GM21528 (cell line): ENCODE data around the gene PNPLA8.
"Not testable (repeated sequence)": the region's sequence is repeated elsewhere in the genome, so short reads cannot be mapped to it uniquely, and the experiment has no call there.

Experiments used
- ATAC-seq: cut with Tn5 transposase; IDR thresholded peaks from one replicate; pipeline ENCODE4 v1.9.1; 2021; ENCODE audit warnings: mild to moderate bottlenecking, moderate library complexity; ENCODE audit not compliant: unreplicated experiment, low FRiP score

Gene PNPLA8

DNA sequence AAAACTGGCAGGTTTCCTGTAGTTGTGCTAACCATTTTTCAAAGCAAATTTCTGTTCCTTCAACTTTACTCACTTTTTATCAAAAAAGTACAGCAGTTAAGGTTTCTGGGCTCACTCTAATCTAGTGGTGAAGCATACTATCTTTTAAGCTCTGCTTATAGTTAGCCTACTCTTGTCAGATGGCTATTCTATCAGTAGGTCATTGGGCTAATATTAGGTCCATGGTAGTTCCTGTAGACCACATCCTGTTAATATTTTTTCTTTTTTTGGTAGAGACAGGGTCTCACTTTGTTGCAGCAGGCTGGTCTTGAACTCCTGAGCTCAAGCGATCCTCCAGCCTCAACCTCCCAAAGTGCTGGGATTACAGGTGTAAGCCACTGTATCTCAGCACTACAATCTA is 41.8 kb downstream of the PNPLA8 start:
- ATAC-seq, result no peak

DNA sequence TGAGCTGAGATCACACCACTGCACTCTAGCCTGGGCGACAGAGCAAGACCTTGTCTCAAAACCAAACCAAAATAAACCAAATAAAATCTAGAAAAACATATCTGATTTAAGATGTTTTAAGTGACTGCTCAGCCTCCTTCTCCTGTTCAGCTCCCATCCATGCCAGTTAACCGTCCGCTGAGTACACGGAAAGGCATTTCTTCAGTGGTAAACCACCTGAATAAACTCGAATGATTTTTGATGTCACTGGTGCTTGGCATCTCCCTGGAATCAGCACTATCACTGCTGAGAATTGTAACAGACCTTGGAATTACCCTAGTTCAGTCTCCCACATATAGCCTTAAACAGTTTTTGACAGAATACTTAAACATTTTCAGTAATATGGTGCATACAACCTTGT is 45.6 kb downstream of the PNPLA8 start:
- no peak for ATAC-seq

DNA sequence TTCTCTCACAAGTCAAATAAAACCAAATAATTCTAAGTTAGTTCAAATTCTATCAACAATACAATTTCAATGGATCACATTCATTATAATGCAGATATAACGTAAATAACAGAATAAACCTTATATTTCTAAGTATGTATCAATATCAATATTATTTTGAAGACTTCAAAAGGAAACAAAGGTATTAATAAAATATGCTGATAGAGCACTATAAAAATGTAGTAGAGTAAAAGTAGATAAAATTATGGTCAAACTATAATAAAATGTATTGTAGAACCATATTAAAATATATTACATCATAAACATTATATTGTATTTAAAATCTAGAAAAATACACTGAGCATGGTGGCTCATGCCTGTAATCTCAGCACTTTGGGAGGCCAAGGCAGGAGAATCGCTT is 46.2 kb downstream of the PNPLA8 start:
- no peak for ATAC-seq

DNA sequence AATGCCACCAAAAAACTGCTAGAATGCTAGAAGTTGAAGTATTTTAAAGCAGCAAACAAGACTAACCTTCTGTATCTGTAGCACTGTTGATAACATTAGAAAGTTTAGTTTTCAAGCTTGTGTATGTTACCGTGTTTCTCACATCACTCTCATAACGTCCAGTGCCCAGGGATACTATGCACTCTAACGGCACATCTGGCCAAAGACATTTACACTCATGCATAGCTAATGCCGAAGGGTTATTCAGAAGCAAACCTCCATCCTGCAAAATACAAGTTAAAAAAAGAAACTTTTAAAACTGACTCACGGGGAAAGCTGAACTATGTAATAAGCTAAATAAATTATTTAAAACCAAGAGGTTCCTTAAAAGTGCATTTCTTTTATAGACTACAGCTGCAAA is 46.8 kb downstream of the PNPLA8 start:
- no peak for ATAC-seq

DNA sequence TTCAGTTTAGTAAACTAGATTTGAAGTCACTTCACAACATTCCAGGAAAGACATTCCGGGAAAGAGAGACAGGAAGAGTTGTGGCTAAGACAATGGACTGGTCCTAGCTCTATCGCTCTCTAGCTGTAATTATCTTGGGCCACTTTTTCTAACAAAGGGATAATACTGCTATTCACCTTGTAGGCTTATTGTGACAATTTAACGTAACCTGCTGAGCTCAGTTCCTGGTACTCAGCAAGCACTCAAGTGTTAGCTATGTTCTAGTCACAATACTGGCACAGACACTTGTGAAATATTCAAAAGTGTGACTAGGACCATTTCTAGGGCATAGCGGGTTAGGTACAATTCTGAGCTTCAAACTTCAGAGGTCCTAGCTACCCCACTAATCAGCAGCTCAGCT is 57.7 kb downstream of the PNPLA8 start:
- ATAC-seq, result no peak

DNA sequence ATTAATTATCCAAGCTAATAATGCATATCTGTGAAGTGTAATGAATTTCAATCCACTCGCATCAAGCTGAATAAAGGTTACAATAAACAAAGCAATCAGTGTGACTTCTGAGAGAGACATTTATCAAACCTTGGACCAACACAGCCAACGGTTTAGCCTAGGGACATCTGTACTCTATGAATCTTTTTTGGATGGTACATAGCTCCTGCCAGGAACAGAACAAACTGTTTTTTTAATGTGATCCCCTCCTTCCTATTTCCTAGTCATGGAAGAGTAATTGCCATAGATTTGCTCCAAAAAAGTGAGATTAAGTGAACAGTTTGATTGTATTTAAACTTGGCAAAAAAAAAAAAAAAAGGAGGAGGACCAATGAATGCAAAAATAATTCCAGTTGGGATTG is 58.5 kb downstream of the PNPLA8 start:
- no peak for ATAC-seq

DNA sequence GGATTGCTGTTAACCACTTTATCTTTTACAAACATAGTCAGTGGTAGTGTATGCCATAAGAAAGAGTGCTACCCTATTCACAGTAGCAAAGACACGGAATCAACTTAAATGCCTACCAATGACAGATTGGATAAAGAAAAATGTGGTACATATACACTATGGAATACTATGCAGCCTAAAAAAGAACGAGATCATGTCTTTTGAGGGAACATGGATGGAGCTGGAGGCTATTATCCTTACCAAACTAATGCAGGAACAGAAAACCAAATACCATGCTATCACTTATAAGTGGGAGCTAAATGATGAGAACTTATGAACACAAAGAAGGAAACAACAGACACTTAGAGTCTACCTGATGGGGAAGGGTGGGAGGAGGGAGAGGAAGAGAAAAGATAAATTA is 59.6 kb downstream of the PNPLA8 start:
- not testable (repeated sequence) for ATAC-seq

DNA sequence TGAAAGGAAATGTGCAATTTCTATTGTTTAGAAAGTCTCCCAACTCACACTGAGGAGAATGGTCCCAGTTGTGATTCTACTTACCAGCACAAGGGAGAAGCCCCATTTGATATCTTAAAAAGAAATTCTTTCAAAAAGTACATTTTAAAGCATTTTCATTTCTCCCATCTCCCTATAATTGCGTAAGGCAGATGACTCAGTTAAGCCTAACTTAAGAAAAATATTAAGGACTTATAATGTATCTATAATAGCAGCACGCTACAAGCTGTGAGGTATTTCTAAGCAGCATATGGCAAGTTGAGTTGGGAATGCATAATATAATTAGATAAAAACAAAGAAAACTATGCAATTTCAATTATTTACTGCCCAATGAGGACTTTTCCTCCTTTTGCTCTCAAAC is 61.2 kb downstream of the PNPLA8 start:
- no peak for ATAC-seq

DNA sequence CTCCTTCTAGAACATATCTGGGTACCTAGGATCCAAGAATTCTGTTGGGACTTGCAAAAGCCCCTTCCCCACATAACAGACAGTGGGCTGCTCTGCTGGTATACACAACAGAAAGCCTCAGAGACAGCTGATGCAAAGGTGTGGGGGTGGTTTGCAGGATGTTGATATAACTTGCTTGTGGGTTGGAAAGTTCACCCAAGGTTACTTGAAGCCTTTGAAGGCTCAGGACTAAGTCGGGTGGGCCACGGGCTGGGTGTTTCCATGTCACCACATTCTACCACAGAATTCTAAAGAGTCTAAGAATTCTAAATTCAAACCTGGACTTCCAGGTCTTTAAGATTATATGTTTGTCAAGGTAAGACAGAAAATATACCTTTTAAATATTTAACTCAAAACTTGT is 62.3 kb downstream of the PNPLA8 start:
- ATAC-seq, result no peak

DNA sequence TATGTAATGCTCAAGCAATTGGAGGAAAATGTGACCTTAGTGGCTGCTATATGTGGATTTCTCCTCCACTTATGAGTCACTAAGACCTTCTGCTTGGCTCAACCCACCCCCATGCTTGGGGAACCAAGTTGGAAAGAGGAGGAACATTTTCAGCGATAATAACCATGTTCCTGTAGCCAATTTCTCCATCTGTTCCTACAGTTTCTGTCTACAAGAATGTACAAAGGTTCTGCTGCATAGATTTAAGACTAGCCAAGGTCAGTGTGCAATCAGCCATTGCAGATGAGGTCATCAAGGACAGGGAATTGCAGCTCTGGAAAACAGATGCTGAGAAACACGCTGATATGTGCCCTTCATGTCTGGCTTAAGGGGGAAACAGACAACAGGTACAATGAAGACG is 64.1 kb downstream of the PNPLA8 start:
- ATAC-seq, result no peak

DNA sequence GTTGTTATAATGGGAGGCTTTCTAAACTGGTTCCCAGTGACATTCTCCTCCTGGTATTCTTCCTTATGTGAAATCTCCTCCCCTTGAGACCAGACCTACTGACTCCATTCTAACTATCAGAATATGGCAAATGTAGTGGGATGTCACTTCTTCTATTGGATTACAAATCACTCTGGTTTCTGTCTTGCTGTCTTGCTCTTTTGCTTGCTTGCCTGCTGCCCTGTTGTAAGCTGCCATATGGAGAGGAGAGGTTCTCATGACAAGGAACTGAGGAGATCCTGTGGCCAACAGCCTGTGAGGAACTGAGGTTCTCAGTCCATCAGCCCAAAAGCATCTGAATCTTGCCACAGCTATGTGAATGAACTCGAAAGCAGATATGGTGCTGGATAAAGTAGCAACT is 65.0 kb downstream of the PNPLA8 start:
- no peak for ATAC-seq

DNA sequence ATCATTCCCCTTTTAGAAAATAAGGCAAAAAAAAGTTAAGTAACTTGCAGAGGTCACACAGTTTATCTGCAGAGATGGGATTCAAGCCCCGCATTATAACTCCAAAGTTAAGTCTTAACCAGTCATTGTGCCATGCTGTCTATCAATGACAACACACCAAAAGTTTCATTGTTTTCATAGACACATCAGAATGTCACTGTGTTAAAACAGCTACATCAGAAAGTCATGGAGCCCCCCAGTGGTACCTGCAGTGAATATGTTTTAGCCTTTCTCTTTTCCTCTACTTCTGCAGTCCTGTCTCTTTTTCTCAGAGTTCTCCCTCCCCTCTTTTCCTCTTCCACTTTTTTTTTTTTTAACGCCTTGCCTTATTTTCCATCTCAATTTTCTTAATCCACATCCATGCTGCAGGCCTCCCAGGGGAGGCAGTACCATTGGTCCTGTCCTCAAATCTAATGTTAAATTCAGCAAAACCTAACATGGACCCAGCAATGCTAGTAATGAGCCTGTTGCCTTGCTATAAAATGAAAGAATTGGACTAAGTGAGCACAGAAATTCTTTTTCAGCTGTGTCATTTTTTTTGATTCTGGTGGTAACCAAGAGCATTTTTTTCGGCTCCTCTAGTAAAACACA is 65.9 kb downstream of the PNPLA8 start:
- no peak for ATAC-seq

DNA sequence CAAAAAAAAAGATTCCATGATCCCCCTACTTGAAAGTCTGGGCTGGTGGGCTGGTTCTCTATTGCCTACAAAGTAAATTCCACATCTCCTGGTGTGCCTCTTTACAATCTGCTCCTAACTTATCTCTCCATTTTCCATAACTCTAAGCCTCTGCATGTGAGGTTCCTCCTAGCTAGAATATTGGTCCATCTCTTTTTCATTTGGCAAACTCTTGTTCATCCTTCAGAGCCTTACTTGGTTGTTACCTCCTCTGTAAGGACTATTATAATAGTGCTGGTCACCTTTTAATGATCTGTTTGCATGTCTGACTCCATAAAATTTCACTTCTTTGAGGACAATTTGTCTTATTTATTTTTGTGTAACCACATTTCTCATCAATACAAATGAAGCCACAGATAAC is 68.1 kb downstream of the PNPLA8 start:
- ATAC-seq, result no peak

DNA sequence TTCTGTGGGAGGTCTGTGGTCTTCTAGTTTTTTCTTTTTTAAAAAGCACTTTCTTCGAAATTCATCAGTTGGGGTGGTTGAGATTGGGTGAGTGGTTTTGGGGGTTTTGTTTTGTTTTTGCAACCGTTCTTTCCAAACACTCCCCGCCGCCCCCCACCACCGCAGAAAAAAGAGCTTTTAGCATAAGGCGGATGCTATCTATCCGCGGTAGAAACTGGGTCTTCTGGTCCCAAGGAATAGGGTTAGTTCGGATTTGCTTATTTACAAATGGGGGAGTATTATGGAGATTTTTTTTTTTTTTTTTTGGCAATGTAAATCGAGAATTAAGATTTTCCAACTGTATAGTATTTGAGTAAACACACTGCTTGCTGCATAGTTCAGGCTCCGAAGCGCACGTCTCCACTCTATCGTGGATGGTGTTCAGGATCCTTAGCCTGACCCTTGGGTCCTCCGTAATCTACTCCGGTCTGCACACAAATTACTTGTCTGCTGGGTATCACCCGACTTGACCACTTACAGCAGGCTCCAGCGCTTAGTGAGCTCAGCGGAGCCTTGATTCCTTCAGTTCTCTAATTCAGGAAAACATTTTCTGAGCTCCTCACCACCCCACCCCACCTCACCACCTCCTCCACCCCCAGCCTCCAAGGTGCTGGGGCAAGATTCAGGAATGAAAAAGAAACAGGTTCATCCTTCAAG is 68.9 kb downstream of the PNPLA8 start:
- no peak for ATAC-seq

DNA sequence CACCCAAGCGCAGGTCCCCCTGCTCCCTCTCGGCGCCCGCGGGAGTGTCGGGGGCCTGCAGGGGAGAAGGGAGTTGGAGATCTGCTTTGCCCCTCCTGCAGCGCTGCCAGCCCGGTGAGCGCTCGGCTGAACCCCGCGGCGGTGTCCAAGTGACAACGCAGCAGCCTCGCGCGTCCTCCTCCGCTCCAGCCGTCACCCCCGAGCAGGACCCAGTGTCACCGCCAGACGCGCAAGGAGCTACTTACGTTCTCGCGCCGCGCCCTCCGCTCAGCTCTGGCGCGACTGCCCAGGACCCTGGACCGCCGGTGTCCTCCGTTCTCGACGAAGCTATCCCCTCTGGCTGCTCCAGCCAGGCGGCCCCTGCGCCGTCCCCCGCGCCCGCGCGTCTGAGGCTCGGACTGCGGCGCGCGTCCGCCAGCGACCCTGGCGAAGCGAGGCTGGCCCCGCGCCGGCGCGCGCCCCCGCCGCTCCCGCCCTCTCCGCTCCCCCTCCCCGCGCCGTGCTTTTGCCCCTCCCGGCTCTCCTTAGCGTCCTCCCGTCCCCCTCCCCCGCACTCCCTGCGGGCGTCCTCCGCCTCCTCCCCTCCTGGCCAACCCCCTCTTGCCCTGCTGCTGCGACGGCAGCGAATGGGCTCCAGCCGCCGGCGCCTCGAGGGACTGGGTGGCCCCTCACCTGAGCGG is 69.8 kb downstream of the PNPLA8 start, which contains the start of gene NRCAM:
Gene NRCAM (minus strand): TSS at position 439 of the 680 bp plus-strand sequence. CDS start 216,372 bp downstream, outside the sequence.
- no peak for ATAC-seq

DNA sequence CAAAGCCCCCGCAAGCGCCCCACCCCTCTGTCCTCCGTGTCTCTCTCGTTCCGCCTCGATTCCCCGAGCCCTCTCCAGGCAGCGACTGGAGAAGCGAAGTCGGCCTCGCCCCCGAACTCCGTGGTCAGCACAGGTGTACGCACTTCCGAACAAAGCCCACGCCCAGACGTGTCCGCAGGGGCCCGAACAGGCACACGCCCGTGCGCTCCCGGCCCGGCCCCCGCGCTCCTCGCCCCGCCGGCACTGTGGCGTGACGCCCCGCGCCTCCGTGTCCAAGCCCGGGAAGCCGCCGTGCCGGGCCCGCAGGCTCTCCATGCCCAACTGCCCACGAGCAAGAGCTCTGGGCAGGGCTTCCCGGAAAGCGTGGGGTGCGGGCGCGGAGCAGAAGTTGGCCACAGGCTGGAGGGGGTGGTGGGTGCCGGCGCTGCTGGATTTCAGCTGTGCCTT is 70.4 kb downstream of the PNPLA8 start:
- ATAC-seq, result no peak

DNA sequence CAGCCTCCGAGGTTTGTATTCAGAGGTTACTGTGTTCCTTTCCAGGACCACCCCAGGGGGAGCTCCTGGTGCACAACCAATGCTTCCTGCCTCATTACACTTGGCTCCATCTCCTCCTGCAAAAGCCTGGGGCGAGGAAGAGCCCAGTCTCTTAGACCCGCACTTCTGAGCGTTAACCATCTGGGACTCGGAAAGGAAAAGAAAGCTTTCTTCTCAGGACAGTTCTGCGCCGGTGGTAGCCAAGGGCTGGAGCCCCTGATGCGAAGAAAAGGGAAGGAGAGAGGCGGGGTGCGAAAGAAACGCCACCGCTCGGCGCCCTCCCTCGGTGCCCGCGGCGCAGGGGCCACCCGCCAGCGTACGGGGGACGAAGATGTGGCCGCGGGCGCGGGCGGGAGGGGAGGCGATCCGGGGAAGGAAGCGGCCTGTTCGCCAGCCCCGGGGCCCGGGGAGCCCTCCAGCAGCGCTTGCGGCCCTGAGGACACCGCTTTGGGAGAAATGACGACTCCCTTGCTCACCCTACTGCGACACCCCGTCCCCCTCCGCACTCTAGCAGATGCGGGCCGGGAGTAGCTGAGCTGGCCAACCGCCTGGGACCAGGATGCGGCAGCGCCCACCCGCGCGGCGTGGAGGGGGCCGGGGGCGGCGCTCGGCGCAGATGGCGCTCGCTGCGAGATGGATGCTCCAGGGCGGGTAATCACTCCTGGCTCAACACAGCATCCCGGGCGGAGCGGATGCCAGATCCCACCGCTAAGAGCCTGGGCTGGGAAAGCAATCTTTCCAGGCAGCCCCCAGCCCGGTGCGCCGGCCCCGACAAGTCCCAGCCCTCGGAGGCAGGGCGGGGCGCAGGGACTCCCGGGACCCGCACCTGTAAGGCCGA is 71.0 kb downstream of the PNPLA8 start:
- ATAC-seq, result no peak

DNA sequence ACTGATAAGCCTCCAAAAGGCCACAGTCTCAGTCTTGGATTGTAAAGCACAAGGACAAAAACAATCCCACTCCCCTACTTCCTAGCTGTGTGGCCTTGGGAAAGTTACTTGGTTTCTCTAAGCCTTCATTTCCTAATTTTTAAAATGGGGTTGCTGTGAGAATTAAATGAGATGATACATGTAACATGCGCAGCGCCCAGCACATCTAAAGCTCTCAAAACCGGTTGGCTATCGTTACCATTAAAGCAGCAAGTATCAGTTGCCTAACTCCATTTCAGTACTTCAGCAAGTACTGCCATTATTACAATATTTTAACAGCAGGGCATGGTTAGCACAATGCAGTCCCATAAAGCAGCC is 71.6 kb downstream of the PNPLA8 start:
- no peak for ATAC-seq

DNA sequence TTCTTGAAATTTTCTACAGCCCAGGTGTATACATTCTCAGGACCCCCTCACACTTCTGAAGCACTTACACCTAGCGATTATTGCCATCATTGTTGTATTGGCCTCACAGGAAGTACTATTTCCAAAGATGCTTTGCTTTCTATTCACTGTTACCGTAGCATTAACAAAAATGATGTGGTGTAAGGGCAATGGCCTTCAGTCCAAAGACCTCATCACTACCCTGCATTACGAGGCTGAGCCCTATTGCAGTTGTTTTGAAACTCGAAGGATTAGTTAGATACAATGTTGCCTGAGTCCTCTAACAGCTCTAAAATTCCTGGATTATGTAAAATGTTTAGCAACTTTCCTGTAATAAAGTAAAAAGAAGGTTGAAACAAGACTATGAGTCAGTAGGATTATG is 72.6 kb downstream of the PNPLA8 start:
- ATAC-seq, result no peak

DNA sequence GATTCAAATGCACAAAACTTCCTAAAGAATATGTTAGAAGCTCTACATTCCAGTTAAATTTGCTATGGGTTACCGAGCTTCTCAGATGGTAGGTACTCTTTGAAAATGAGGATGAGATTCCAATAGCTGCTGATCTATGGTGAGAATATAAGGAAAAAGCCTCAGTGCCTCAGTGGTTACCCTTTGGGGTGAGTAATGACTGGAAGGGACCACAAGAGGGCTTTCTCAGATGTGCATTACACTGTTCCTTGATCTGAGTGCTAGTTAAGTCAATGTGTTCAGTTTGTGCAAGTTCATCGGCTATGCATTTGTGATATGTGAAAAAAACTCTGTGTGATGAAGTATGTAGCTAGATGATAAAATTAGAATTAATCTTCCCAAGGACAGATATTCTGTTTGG is 73.2 kb downstream of the PNPLA8 start:
- ATAC-seq, result peak; percentile 59

DNA sequence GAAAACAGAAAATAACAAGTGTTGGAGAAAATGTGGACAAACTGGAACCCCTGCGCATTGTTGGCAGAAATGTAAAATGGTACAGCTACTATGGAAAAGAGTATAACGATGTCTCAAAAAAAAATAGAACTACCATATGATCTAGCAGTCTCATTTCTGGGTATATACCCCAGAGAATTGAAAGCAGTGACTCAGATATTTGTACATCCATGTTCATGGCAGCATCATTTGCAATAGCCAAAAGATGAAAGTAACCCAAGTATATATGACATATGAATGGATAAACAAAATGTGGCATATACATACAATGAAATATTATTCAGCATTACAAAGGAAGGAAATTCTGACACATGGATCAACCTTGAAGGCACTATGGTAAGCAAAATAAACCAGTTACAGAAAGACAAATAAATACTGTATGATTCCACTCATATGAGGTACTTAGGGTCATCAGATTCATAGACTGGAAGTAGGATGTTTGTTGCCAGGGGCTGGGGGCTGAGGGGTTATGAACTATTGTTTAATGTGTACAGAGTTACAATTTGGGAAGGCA is 74.6 kb downstream of the PNPLA8 start:
- no peak for ATAC-seq
